ENCODE measurements around the gene ARHGAP6. TPM values are rescaled to one million over a fixed set of nuclear protein-coding genes. Genes with fewer than 3 reads are reported as not detected.
"Not testable (repeated sequence)": the region's sequence is repeated elsewhere in the genome, so short reads cannot be mapped to it uniquely, and the experiment has no call there.

ARHGAP6 gene
- polyA plus RNA-seq, 3 donors from 2014 or later: 0.11 TPM; not detected in 2

DNA sequence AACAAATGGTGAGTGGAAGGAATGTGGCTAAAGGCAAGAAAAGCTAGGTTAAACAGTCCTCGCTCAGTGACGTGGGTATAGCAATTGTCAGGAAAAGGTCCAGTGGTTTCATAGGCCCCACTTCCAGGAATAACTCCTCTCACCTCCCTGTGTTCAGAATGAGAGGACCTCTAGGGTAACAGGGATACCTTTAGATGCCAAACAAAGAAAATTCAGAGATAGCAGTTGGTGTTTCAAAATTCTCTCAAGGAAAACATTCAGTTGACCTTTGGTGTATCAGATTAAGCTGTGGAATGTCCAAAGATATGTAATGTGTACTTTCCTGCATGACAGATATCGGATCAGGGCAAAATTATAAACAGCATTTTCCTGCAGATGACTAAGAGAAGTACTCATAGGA, 155.9 kb downstream of the ARHGAP6 start:
- Mint-ChIP-seq H3K27me3 (ENCODE audit: low read depth in 3 of 3) (peaks cover 0 to 11% (median 4%) of the 10 kb centered on the region in 3 donors), H3K9me3 (peaks cover 0 to 6% (median 0%) of the 10 kb centered on the region in 6 donors), H3K27ac (no peak overlapping the region), H3K36me3 (no peaks in the 10 kb centered on the region), H3K4me3 (no peak overlapping the region), H3K4me1 (no peaks in the 10 kb centered on the region)
- DNase-seq: no peak

DNA sequence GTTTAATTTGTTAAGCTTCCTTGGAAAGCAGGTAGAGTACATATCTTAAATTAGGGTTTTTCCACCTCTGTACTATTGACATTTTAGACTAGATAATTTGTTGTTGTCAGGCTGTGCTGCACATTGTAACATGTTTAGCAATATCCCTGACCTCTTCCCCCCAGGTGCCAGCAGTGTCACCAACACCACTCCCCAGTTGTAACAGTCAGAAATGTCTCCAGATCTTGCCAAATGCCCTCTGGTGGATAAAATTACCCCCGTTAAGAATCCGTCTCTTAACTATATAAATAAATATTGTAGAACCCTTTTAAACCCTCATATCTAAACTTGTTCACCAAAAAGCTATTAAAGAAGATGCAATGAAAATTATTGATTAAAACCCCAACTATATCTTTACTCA, 161.5 kb downstream of the ARHGAP6 start:
- Mint-ChIP-seq H3K27ac (no peak overlapping the region), H3K4me3 (no peak overlapping the region), H3K4me1 (no peaks in the 10 kb centered on the region), H3K27me3 (ENCODE audit: low read depth in 3 of 3) (peaks cover 0 to 7% (median 2%) of the 10 kb centered on the region in 3 donors), H3K36me3 (no peaks in the 10 kb centered on the region), H3K9me3 (peaks cover 0 to 4% (median 0%) of the 10 kb centered on the region in 6 donors)
- DNase-seq: no peak

DNA sequence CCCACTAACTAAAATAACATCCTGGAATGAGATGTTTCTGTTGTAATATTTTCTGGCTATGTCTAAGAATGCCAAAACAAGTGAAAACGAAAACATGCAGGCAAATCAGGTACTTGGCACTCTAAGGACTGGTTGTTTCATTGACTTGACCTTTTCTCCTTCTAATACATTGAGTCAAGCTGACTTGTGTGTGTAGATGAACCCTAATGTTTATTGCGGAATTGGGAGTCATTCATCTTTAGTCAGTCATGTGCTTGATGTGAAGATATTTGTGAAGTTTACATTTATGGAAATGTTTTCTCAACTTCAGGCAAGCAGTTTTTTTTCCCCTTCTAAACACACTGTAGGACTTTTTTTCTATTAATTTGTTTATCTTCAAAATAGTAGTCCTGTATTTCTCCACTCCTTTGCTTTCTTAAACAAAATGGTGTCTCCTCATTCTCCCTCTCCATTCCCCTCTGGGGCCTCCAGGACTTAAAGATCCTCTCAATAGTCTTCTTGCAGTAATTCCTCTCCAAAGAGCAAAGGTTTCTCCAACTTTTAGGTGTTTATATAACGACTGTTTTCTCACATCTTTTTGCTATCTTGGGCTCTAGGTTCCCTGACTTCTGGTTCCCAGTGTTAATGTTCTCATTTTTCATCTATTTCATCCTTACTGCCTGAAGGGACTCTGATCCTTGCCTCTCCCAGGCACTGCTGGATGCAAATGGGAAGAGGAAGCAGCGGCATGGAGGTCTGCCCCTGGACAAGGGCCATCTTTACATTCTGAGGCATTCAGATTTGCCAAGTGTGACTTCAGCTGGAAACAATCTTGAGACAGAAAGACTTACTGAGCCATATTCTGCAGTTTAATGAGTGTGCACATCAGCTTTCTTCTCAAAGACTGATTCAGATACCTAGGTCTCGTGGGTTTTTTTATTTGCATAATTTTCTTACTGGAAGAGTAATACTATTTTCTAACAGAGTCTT, 166.4 kb downstream of the ARHGAP6 start:
- Mint-ChIP-seq H3K9me3 (peaks cover 0 to 6% (median 0%) of the 10 kb centered on the region in 6 donors), H3K4me1 (no peaks in the 10 kb centered on the region), H3K4me3 (no peak overlapping the region), H3K27ac (no peak overlapping the region), H3K36me3 (no peaks in the 10 kb centered on the region), H3K27me3 (ENCODE audit: low read depth in 3 of 3) (peaks cover 2 to 4% (median 3%) of the 10 kb centered on the region in 3 donors)
- DNase-seq: no peak

DNA sequence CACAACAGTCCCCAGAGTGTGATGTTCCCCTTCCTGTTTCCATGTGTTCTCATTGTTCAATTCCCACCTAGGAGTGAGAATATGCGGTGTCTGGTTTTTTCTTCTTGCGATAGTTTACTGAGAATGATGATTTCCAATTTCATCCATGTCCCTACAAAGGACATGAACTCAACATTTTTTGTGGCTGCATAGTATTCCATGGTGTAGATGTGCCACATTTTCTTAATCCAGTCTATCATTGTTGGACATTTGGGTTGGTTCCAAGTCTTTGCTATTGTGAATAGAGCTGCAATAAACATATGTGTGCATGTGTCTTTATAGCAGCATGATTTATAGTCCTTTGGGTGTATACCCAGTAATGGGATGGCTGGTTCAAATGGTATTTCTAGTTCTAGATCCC, 174.3 kb downstream of the ARHGAP6 start:
- H3K36me3 Mint-ChIP-seq; DNase-seq; H3K27me3 Mint-ChIP-seq (ENCODE audit: low read depth in 3 of 3); H3K9me3 Mint-ChIP-seq; H3K4me3 Mint-ChIP-seq; H3K27ac Mint-ChIP-seq; H3K4me1 Mint-ChIP-seq: not testable (repeated sequence)

DNA sequence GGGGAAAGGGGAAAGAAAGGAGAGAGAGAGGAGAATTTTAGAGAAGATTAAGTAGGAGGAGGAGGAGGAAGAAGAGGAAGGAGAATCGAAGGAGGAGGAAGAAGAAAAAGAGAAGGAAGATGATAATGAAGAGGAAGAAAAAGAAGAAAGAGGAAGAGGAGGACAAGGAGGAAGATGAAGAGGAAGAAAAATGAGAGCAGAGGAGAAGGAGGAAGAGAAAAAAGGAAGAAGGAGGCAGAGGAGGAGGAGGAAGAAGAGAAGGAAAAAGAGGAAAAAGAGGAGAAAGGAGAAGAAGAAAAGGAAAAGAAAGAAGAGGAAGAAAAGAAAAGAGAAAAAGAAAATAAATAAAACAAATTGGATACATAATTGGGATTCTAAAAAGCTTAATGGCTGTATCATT, 181.4 kb downstream of the ARHGAP6 start:
- no peaks in the 10 kb centered on the region for H3K4me1 Mint-ChIP-seq
- DNase-seq: no peak
- no peak overlapping the region for H3K4me3 Mint-ChIP-seq
- no peaks in the 10 kb centered on the region for H3K36me3 Mint-ChIP-seq
- peaks cover 3 to 4% (median 3%) of the 10 kb centered on the region in 3 donors for H3K27me3 Mint-ChIP-seq (ENCODE audit: low read depth in 3 of 3)
- no peak overlapping the region for H3K27ac Mint-ChIP-seq
- peaks cover 0 to 3% (median 0%) of the 10 kb centered on the region in 6 donors for H3K9me3 Mint-ChIP-seq

DNA sequence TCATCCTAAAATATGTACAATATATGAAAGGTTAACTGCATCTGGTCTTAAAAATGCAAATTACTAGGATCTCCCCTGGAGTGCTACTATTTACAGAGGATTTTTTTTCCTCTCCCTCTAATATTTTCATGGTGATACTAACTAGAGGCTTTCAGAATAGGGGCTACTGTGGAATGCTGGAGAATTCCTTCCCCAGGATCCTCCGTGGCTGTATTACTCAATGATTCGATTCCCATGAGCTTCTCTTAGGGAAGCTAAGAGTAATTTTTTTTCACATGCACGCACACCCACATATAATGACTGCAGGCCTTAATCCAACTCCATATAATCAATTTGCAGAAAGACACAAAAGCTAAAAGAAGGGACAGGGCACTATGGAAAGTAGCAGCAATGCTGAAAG, 184.7 kb downstream of the ARHGAP6 start:
- H3K4me1 Mint-ChIP-seq: no peaks in the 10 kb centered on the region
- DNase-seq: no peak
- H3K36me3 Mint-ChIP-seq: no peaks in the 10 kb centered on the region
- peaks cover 0 to 3% (median 0%) of the 10 kb centered on the region in 6 donors for H3K9me3 Mint-ChIP-seq
- peaks cover 2 to 4% (median 3%) of the 10 kb centered on the region in 3 donors for H3K27me3 Mint-ChIP-seq (ENCODE audit: low read depth in 3 of 3)
- H3K27ac Mint-ChIP-seq: no peak overlapping the region
- H3K4me3 Mint-ChIP-seq: no peak overlapping the region

DNA sequence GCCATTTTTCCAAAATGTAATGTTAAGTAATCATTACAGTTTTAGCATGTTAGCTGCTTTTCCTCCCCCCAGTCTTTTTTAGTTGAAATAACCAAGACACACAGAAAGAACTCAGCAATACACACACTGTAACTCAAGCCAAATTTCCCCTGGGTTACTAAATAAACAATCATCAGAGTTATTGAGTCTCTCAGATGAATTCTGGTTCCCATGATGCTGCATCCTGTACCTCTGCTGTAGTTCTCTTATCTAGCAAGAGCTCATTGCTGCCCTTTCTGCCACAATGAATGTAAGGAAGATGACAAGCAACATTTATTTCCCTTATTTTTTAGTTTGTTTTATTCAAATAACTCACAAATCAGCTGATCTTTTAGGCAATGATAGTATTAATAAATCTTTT, 185.1 kb downstream of the ARHGAP6 start:
- no peaks in the 10 kb centered on the region for H3K4me1 Mint-ChIP-seq
- no peak overlapping the region for H3K4me3 Mint-ChIP-seq
- H3K9me3 Mint-ChIP-seq: peaks cover 0 to 3% (median 0%) of the 10 kb centered on the region in 6 donors
- H3K27ac Mint-ChIP-seq: no peak overlapping the region
- no peak for DNase-seq
- no peaks in the 10 kb centered on the region for H3K36me3 Mint-ChIP-seq
- peaks cover 1 to 7% (median 2%) of the 10 kb centered on the region in 3 donors for H3K27me3 Mint-ChIP-seq (ENCODE audit: low read depth in 3 of 3)

DNA sequence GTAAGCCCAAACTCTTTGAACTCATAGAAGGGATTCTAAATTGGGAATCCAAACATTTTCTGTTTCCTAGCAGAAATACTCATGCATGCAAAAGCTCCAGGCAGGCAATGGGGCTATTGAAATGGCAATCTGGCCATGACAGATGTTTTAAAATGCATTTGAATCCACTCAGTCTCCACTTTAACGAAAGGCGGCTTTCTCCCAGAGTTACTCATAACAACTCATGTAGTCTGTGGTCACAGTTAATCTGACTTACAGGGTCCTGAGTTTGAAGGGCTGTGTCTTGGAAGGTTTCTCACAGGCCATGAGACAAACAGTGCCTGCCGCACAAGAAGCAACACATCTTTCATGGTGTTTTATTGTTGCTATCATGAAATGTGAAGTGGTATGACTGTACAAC, 186.8 kb downstream of the ARHGAP6 start:
- no peaks in the 10 kb centered on the region for H3K4me1 Mint-ChIP-seq
- H3K27me3 Mint-ChIP-seq (ENCODE audit: low read depth in 3 of 3): peaks cover 0 to 12% (median 8%) of the 10 kb centered on the region in 3 donors
- no peak overlapping the region for H3K27ac Mint-ChIP-seq
- H3K36me3 Mint-ChIP-seq: no peaks in the 10 kb centered on the region
- H3K9me3 Mint-ChIP-seq: peaks cover 0 to 5% (median 0%) of the 10 kb centered on the region in 6 donors
- H3K4me3 Mint-ChIP-seq: no peak overlapping the region
- DNase-seq: no peak

DNA sequence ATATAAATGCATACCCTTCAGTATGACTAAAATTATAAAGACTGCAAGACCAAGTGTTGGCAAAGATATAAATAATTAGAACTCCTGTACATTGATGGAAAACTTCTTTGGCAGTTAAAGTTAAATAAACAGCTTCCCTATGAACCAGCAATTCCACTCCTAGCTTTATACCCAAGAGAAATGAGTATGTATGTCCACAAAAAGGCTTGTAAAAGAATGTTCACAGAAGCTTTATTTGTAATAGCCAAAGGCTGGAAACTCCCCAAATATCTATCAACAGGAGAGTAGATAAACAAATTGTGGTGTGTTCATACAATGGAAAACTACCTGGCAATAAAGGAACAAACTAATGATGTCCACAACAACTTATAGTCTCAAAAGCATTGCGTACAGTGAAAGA, 187.7 kb downstream of the ARHGAP6 start:
- Mint-ChIP-seq H3K9me3 (peaks cover 0 to 5% (median 0%) of the 10 kb centered on the region in 6 donors), H3K4me1 (no peaks in the 10 kb centered on the region), H3K27me3 (ENCODE audit: low read depth in 3 of 3) (peaks cover 0 to 11% (median 8%) of the 10 kb centered on the region in 3 donors), H3K4me3 (no peak overlapping the region), H3K36me3 (no peaks in the 10 kb centered on the region), H3K27ac (no peak overlapping the region)
- DNase-seq: no peak

DNA sequence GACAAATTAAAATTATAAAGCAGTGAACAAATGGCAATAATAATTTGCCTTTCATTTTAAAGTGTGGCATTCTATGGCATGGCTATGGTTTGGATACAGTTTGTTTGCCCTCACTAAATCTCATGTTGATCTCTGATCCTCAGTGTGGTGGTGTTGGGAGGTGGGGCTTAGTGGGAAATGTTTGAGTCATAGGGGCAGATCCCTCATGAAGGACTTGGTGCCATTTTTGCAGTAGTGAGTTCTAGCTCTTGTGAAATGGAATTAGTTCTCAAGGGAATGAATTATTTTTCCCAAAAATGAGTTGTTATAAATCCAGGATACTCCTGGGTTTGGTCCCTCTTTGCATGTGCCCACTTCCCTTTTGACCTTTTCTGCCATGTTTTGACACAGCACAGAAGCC, 191.1 kb downstream of the ARHGAP6 start:
- DNase-seq: no peak
- H3K27ac Mint-ChIP-seq: no peak overlapping the region
- H3K27me3 Mint-ChIP-seq (ENCODE audit: low read depth in 3 of 3): peaks cover 2 to 15% (median 8%) of the 10 kb centered on the region in 3 donors
- H3K36me3 Mint-ChIP-seq: no peaks in the 10 kb centered on the region
- peaks cover 0 to 4% (median 0%) of the 10 kb centered on the region in 6 donors for H3K9me3 Mint-ChIP-seq
- H3K4me1 Mint-ChIP-seq: no peaks in the 10 kb centered on the region
- H3K4me3 Mint-ChIP-seq: no peak overlapping the region

DNA sequence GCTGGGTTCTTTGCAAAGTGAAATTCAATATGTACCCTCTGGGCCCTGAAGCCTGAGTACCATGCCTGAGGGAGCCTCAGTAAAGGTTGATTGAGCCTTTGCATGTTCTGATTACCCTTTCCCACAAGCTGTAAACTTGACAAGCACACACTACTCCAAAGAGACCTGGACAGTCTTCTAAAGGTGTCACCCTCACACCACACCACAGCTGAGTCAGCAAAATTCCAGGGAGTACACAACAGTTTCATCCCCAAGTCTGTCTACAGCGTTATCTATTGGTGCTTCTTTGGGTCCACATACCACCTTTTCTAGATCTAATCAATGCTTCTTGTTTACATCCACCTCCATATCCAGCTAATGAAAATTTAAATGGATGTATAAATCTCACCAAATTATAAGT, 191.7 kb downstream of the ARHGAP6 start:
- no peaks in the 10 kb centered on the region for H3K4me1 Mint-ChIP-seq
- DNase-seq: no peak
- no peaks in the 10 kb centered on the region for H3K36me3 Mint-ChIP-seq
- H3K9me3 Mint-ChIP-seq: peaks cover 0 to 4% (median 0%) of the 10 kb centered on the region in 6 donors
- peaks cover 2 to 15% (median 8%) of the 10 kb centered on the region in 3 donors for H3K27me3 Mint-ChIP-seq (ENCODE audit: low read depth in 3 of 3)
- H3K27ac Mint-ChIP-seq: no peak overlapping the region
- no peak overlapping the region for H3K4me3 Mint-ChIP-seq

DNA sequence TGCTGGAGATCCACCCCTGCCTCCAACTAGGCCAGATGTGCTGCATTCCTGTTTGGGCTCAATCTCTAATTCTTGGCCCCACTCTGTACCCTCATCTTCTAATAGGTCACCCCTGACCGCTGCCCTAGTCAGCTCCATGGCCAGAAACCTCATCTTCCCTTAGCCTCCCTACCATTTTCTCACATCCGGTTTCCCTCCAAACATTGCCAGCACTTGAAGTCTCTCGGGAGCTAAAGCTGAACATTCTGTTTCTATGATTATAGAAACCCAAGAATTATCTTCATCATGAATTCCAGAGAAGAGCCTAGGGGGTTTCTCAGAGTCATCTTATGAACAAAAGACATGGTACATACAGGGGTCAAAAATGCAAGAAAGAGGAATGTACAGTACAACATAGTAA, 192.8 kb downstream of the ARHGAP6 start:
- no peak overlapping the region for H3K4me3 Mint-ChIP-seq
- H3K9me3 Mint-ChIP-seq: peaks cover 0 to 4% (median 0%) of the 10 kb centered on the region in 6 donors
- H3K36me3 Mint-ChIP-seq: no peaks in the 10 kb centered on the region
- H3K4me1 Mint-ChIP-seq: no peaks in the 10 kb centered on the region
- no peak for DNase-seq
- peaks cover 2 to 15% (median 8%) of the 10 kb centered on the region in 3 donors for H3K27me3 Mint-ChIP-seq (ENCODE audit: low read depth in 3 of 3)
- H3K27ac Mint-ChIP-seq: no peak overlapping the region

DNA sequence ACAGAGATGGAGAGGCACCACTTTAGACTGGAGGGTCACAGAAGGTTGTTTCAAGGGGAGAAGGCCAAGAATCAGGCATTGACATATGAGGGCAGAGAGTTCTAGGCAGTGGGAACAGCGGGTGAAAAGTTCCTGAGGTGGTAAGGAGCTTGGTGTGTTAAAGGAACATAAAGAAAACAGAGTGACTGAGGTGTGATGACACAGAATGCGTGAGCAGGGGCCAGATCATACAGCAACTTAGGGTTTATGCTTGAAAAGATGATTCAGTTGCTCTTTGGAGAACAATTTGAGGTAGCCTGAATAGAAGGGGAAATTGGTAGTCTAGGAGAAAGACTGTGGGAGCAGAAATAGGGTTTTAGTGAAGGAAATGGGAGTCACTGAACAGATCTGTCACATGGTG, 193.3 kb downstream of the ARHGAP6 start:
- H3K36me3 Mint-ChIP-seq: no peaks in the 10 kb centered on the region

DNA sequence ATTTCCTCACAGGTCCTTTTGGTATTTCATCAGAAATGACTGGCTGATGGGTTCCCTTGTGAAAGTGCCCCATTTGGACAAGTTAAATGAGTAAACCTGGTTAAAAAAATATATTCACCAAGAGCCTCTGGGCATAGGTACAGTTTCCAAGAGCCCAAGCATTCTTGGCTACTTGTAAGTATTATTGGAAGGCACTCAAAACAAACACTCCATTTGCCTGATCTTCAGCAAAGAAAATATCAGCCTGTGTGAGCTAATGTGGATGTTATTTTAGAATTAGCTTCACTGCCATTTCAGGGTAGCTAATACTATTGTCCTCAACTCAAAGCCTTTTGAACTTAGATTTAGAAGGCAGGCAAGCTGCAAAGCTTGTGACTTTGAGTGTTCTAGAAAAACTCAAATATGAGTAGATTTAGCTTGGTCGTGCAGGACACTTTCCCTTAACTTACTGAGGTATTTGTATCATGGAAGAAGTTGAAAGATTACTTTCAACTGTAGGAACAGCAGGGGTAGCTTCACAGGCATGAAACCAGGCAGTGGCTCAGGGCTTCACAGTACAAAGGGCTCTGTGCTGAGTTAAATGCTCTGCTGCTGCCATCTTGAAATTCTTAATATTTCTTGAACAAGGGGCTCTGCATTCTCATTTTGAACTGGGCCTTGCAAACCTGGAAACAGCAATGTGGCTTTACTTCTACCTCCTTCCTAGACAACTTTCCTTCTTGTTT, 195.3 kb downstream of the ARHGAP6 start:
- no peak for DNase-seq
- no peak overlapping the region for H3K4me3 Mint-ChIP-seq
- no peaks in the 10 kb centered on the region for H3K36me3 Mint-ChIP-seq
- H3K9me3 Mint-ChIP-seq: peaks cover 0 to 4% (median 0%) of the 10 kb centered on the region in 6 donors
- no peak overlapping the region for H3K27ac Mint-ChIP-seq
- H3K27me3 Mint-ChIP-seq (ENCODE audit: low read depth in 3 of 3): peaks cover 2 to 24% (median 4%) of the 10 kb centered on the region in 3 donors
- H3K4me1 Mint-ChIP-seq: no peaks in the 10 kb centered on the region

More for the DNA sequence above, 193.3 kb downstream of the ARHGAP6 start:
- H3K4me1 Mint-ChIP-seq: no peaks in the 10 kb centered on the region
- DNase-seq: no peak
- peaks cover 2 to 15% (median 8%) of the 10 kb centered on the region in 3 donors for H3K27me3 Mint-ChIP-seq (ENCODE audit: low read depth in 3 of 3)
- H3K4me3 Mint-ChIP-seq: no peak overlapping the region
- no peak overlapping the region for H3K27ac Mint-ChIP-seq
- H3K9me3 Mint-ChIP-seq: peaks cover 0 to 4% (median 0%) of the 10 kb centered on the region in 6 donors

Measured in immature natural killer cell (primary cell).